ENCODE measurements around the gene BNIP1.

BNIP1 gene

DNA sequence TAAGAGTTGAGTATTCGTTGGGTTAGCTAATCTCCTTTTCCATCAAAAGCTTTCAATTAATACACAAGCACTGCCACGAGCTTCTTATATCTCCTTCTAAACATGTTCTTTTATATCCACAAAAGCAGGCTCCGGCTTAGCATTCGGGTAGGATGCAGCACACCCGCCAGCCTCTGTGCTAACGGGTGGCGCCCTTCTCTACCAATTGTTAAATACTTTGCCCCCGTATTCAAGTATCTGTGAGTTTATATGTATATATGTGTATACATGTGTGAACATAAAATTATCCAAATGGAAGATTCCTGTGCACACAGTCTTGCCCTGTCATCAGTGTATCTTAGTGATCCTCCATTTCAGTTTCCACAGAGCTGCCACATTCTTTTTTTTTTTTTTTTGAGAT is 27.8 kb downstream of the BNIP1 start:
- FAIRE-seq = no peak

DNA sequence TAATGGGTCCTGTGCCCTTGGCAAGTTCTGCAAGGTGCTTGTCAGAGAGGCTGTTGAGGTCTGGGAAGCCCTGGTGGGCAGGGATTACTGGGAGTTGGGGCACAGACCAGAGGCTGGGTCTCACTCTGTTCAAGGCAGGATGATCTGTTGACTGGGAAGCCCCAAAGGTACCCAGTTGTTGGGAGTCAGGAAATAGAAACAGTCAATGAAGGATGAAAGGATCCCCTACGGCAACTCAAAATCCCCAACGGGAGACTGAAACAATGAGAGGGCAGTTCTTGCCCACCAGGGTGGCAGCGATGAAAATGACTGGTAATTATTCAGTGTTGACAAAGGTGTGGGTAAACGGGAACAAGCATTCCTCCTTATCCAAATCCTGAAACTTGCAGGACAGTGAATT is 31.2 kb downstream of the BNIP1 start:
- no peak for FAIRE-seq

DNA sequence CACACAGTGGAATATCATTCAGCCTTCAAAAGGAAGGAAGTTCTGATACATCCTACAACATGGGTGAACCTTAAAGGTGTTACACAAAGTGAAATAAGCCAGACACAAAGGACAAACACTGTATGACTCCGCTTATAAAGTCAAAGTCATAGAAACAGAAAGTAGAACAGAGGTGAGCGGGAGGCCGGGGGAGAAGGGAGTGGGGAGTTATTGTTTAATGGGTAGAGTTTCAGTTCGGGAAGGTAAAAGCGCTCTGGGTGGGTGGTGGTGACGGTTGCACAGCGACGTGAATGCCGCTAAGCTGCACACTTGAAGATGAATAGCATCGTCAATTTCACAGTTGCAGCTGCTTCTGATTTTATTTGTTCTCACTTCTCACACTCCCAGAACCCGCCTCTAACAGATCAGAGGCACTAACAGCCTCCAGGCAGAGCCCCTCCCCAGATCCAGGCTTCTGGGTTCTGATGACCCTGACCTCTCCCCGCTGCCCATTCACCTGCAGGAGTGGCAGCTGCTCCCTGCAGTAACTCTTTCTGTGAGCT is 34.1 kb downstream of the BNIP1 start:
- FAIRE-seq = no peak

DNA sequence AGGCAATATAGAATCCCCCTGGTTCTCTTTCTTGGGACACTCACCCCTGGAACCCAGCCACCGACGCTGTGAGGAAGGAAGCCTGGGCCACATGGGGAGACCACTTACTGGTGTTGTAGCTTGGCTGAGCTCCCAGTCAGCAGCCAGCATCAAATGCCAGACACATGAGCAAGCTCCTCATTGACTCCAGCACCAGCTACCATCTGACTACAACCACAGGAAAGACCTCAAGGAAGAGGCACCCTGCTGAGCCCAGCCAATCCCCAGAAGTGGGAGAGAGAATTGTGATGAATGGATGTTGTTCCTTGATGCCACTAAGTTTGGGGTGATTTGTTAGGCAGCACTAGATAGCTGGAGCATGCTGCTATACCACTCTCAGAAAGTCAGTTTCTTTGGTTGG is 36.0 kb downstream of the BNIP1 start:
- no peak for FAIRE-seq

DNA sequence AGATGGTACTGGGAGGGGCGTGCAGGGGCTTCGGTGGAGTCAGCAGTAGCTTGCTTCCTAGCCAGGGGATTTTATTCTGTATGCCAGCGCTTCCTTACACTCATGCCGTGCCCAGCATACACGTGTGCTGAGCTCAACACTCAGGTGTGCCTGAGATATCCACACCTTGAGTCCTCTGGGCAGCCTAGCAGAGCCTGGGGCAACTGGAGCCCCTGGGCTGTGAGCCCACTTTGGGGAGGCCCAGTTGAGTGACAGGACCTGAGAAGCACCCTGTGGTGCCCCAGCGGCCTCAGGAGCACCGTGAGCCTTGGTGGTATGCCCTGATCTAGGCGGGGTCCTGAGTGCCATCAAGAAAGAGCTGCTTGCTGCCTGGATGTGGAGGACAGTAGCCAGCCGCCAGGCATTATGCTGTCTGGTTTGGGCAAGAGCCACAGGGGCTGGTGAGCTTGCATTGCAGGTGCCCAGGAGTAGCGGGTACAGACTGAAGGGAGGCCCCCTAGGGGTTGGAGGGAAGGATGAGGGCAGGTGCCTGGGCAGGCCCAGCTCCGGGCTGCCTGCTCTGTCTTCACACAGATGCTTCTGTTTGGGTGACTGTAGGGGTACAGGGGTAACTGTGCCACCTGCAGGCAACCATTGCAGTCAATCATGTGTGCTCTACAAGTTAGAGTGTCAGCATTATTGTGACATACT is 42.9 kb downstream of the BNIP1 start:
- FAIRE-seq = no peak

DNA sequence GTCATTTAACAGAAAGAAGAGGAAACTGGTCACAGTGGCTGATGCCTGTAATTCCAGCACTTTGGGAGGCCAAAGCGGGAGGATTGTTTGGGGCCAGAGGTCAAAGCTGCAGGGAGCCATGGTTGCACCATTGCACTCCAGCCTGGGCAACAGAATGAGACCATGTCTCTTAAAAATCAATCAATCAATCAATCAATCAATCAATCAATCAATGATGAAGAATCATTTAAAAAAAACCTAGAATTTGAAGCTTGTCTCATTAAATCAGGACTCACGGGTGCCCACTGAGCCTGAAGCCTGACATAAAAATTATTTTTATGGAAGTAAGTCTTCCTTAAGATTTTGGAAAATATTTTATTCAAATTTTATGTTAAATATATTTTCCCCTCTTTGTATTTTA is 43.9 kb downstream of the BNIP1 start:
- no peak for FAIRE-seq

DNA sequence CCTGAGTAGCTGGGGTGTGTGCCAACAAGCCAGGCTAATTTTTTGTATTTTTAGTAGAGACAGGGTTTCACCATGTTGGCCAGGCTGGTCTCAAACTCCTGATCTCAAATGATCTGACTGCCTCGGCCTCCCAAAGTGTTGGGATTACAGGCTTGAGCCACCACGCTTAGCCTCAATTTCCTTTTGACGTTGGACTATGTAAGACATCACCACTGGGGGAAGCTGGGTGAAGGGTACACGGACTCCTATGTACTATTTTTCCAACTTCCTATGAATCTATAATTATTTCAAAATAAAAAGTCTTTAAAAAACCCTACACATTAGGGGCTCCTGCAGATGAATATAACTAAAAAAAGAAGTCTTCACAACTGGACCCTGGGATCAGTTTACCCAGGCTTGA is 46.7 kb downstream of the BNIP1 start:
- FAIRE-seq = no peak

DNA sequence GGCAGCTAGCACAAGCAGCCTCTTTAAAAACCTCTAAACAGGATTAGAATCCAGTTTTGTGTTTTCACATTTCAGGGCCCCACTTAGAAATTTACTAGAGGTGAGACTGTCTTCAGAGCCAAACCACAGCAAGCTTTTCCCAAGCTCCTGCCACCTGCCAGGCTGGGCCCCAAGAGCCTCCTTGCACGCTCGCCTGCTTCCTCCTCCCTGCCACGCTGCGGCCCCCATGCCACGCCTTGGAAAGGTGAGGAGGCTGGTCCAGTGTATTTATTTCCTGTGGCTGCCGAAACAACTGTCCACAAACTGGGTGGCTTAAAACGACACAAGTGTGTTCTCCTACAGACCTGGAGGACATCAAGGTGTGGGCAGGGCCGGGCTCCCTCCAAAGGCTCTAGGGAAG is 47.2 kb downstream of the BNIP1 start:
- no peak for FAIRE-seq

DNA sequence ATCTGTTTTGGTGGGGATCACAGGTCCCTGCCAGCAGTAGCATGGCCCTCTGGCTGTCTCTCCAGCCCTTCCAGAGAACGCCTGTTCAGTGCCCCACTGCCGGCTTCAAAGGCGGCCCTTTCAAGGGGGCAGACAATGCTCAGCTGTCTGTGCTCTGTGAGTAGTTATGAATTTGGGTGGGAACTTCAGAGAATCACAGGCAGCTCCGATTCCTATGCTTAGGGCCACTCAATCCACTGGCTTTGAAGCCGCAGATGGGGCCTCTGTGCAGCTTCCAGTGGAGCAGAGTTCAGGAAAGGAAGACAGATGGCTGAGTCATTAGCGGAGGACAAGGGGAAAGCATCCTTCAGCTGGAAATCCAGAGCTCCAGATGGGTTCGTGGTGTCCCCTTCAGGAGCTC is 48.2 kb downstream of the BNIP1 start:
- FAIRE-seq = no peak

DNA sequence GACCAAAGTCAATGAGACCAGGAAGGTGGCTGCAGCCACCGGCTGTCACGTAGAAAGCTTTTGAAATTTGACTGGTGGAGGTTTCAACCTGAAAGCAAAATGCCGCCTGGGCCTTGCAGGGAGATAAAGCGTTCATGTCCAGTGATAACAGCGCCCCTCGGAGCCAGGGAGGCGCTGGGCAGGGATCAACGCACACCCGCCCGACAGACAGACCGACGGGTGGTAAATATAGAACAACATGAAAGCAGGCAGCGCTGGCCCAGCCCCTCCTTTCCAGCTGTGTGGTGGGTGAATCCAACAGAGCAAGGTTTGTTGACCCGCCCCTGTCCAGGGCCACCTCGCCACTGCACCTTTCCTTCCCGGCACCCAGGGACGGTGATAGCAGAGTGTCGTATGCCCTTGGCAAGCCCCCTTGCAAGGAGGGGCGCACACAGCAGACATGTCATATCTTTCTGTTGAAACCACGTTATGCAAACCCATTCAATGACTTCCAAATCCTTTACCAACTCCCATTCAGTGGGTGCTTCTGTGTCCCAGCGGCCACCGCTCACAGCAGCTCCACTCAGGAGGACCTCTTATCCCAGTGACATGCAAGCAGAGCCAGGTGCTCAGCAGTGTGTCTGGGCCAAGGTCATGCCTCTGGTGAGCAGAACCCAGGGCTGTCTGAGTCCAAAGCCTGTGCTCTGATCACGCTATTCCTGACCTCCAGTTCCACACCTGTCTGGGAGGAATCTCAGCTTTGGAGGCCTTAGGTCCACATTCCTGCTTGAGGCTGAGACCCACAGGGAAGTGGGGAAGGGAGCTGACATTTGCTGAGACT is 52.0 kb downstream of the BNIP1 start:
- no peak for FAIRE-seq

DNA sequence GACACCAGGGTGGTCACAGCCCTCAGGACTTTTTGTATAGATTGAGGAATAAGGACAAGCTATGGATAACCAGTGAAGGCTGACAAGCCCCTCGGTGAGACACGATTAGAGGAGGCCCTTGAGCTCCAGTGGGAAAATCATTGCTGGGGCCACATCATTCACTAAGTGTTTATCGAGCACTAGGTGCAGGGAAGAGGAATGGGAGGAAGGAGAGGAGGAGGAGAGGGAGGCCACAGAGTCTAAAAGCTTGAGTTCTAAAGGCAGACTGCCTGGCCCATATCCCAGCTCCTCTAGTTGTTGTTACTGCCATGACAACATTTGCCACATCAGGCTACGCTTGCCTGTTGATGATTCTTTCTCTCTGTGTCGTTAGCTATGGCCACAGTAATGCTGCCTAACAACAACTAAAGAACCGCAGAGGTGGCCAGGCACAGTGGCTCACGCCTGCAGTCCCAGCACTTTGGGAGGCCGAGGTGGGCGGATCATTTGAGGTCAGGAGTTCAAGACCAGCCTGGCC is 53.1 kb downstream of the BNIP1 start:
- no peak for FAIRE-seq

DNA sequence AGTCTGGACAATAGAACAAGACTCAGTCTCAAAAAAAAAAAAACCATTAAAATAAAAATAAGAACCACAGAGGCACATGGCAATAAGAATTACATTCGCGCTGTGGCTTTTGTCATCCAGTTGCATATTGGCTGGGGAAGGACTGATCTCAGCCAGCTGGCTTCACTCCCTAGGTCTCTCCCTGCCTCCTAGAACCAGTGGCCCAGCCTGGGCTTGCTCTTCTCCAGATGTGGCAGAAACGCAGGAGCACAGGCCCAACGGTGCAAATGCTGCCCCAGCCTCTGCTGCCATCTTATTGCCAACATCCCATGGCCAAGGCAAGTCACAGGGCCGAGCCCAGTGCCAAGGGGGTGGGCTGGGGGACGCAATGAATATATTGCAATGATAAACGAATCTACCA is 53.7 kb downstream of the BNIP1 start:
- no peak for FAIRE-seq

DNA sequence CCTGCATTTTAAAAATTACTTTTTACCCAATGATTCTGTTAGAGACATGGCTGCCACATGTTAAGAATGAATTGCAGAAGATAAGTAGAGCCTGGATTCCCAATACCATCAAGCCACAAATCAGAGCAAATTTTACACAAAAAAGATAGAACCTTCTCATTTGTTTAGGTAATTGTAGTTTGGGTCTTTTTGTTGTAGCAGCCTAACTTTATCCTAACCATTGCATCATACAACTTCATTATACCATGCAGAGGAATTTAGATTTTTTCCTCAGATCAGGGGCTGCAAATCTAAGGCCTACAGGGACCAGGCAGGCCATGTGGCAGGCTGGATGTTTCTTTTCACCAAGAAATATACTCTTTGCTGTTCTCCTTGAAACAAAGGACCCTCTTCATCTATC is 56.0 kb downstream of the BNIP1 start:
- no peak for FAIRE-seq

DNA sequence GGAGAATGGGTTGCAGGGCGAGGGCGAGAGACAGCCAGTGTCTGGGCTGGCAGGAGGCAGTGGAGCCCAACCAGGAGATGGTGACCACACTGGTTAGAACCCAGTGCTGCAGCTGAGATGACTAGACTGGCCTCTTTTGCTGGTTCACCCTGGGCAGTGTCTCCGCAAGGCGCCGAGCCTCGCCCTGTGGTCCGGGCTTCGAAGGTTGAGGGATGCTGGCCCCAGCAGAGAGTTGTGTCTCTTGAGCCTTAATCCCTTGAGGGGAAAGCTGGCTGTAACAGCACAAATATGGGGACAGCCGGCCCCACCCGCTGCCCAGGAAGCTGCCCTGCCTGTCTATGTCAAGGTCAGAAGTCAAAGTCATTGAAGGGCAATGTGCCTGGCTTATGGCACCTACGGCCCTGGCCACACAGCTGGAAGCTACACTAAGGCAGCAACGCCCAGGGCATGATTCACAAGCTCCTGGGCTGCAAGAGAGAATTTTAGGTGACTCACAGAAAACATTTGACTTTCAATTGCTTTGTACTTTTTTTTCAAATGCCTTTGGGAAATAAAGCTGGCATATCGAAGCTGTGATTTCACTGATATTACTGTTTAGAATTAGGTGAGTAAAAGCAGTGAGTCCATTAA is 57.4 kb downstream of the BNIP1 start:
- no peak for FAIRE-seq

DNA sequence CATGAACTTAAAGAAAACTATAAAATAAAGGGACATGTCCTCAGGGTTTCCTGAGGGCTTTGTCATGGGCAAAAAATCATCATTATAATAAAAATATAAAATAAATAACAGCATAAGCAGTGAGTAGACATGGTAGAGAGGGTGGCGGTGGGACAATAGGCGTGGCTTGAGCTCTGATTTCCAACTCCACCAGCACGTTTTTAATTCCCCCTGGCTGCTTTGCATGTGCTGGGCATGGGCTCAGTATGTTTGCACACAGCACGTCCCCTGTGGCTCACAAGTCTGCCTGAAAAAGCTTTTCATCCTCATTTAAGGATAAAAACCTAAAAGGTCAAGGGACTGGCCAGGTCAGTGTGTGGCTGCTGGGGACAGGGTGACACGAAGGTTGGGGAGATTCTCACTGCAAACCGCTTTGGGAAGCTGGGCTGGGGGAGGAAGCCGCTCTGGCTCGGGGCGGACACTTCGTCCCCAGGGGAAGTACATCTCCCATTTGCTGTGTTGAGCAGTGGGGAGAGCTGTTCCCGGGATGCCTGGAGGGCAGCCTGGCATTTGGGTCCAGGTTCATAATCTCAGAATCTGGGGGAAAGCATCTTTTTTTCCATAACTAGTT is 58.0 kb downstream of the BNIP1 start:
- FAIRE-seq = no peak

DNA sequence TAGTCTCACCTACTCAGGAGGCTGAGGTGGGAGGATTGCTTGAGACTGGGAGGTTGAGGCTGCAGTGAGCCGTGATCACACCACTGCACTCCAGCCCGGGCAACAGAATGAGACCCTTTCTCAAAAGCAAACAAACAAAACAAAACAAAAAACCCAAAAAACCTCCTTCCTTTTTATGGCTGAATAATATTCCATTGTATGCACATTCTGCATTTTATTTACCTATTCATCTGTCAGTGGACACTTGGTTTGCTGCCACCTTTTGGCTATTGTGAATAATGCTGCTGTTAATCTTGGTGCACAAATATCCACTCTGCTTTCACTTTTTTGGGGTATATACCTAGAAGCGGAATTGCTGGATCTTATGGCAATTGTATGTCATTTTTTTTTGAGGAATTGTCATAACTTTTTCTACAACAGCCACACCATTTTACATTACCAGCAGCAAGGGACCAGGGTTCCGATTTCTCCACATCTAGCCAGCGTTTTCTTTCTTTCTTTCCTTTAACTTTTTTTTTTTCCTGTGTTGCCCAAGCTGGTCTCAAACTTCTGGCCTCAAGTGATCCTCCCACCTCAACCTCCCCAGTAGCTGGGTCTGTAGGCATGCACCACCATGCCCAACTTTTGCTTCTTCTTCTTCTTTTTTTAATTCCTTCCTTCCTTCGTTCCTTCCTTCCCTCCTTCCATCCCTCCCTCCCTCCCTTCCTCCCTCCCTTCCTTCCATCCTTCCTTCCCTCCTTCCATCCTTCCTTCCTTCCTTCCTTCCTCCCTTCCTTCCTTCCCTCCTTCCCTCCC is 60.1 kb downstream of the BNIP1 start:
- no peak for FAIRE-seq

DNA sequence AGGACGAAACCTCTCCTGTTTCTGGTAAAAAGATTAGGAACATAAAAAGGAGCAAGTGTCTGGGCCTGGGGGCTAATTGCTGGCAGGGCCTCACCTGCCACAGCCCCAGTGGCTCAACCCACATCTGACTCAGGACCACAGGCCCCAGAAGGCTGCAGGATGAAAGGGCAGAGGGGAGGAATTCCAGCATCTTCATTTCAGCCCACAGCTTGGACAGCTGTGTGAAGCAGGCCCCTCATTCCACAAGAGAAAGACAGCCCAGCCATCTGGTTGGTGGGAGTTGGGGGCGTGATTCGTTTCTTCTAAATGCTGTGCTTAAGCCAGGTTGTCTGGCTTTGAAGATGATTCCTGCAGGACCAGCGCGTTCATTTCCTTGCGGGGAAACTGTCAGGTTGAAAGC is 61.6 kb downstream of the BNIP1 start:
- FAIRE-seq = no peak

DNA sequence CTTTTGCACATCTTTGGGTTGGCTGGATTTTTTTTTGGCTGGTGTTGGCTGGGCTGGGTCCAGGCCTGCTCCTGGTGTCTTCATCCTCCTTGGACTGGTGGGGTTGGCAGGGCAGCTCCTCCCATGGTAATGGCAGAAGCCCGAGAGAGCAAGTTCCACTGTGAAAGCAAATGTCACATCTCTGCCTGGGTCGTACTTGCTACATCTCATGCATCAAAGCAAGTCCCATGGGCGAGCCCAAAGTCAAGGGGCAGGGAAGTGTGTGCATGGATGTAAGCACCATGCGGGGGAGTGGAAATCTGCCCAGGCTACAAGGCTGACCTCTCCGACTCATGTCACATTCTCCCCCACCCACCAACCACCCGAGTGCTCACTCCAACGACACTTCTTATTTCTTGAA is 64.0 kb downstream of the BNIP1 start:
- FAIRE-seq = no peak

DNA sequence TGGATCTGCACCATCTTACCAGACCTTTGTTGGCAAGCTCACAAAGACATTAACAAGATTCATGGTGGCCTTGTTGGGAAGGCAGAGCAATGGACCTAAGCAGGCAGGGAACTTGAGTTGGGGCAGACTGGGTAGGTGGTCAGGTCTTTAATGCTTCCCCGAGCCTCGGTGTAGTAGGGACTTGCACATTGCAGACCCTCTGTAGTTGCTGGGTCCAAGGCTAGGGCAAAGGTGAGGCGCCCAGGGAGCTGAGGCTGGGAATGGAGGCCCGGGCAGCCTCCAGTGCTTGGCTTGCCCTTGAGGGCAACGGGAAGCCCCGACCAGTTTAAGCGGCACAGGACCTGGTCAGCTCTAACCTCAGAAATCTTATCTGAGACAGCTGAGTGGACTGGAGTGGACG is 66.5 kb downstream of the BNIP1 start:
- no peak for FAIRE-seq

DNA sequence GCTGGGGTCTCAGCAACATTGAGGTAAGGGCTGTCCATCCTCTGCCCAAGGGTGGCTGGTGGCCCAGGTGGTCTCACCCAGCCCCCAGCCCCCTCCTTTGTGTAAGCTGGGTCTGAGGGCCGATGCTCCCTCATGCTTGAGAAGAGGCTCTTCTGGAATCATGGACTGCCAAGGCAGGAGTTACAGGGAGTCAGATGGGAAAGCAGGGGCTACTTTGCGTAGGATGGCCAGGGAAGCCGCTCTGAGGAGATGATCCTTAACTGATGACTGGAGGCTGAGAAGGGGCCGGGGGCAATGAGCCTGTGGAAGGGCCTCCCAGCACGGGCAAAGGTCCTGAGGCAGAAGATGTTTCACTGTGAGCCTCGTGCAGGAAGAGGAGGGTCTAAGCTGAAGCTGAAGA is 67.0 kb downstream of the BNIP1 start:
- no peak for FAIRE-seq

DNA sequence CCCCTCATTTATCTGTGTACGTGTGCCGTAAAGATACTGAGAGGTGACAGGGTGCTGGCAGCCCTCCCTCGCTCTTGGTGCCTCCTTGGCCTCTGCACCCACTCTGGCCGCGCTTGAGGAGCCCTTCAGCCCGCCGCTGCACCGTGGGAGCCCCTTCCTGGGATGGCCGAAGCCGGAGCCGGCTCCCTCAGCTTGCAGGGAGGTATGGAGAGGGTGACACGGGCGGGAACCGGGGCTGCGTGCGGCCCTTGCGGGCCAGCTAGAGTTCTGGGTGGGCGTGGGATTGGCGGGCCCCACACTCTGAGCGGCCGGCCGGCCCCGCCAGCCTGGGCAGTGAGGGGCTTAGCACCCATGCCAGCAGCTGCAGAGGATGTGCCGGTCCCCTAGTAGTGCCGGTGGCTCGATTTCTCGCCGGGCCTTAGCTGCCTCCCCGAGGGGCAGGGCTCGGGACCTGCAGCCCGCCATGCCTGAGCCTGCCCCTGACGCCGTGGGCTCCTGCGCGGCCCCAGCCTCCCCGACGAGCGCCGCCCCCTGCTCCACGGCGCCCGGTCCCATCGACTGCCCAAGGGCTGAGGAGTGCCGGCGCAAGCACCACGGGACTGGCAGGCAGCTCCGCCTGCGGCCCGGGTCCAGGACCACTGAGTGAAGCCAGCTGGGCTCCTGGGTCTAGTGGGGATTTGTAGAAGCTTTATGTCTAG is 69.1 kb downstream of the BNIP1 start:
- FAIRE-seq = no peak

Measured in islet of Langerhans (tissue), 1 donor.